HUES6 (cell line): ENCODE results near the gene NDUFA13.

Source experiments
- H3K27ac ChIP-seq: 2 replicates; pipeline ENCODE4 v1.7.0; 2013; ENCODE audit warnings: low read depth, mild to moderate bottlenecking, low read length, inconsistent platforms
- H3K27me3 ChIP-seq: 2 replicates; pipeline ENCODE4 v1.6.1; 2013; ENCODE audit warnings: low read length; ENCODE audit not compliant: control insufficient read depth, insufficient read depth
- H3K36me3 ChIP-seq: 2 replicates; pipeline ENCODE4 v1.6.1; 2013; ENCODE audit warnings: low read length; ENCODE audit not compliant: control insufficient read depth, insufficient read depth
- H3K4me1 ChIP-seq: 2 replicates; pipeline ENCODE4 v1.6.1; 2013; ENCODE audit warnings: low read length; ENCODE audit not compliant: control insufficient read depth, insufficient read depth
- H3K4me3 ChIP-seq: 2 replicates; pipeline ENCODE4 v1.5.1; 2013; ENCODE audit warnings: low read depth, low read length
- H3K9ac ChIP-seq: one replicate; pipeline ENCODE4 v1.6.1; 2013; ENCODE audit warnings: mild to moderate bottlenecking, low read length
- H3K9me3 ChIP-seq: 2 replicates; pipeline ENCODE4 v1.6.1; 2013; ENCODE audit warnings: low read depth, low read length; ENCODE audit not compliant: control insufficient read depth, insufficient read depth

NDUFA13 gene

DNA sequence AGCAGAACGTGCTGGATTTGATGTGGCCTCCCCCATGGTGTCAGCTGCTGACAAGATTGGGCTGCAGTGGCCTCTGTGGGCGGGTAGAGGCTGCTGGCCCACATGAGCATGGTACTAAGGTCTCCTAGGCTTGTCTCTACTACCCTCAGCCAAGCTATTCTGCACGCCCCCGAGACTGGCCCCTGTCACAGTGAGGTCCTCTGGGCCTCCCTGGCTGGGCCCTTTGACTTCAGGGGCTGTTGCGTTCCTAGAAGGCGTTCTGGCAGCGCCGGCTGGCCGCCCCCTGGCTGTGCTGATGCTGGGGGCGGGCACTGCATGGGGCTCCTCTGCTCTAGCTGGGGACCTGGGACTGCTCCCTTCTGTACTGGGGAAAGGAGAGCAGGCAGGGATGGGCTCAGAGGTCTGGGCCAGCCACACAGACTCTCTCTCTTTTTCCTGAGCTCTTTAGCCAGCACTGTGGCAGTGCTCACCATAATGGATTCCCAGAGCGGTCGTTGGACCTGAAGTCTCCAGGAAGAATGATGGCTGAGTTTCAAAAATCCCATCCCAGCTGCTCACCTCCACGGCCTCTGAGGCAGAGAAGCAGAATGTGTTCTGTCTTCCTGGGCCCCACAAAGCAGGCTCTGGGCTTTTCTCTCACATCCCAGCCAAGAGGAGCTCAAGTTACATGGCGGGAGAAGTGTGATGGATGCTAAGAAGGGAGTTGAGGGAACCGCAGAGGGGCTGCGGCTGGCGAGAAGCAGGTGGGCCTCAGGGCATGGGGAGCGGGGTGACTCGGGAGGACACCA lies 33.0 kb upstream of the NDUFA13 start:
- no peak overlapping the region for H3K9ac ChIP-seq
- no peaks in the 10 kb centered on the region for H3K27me3 ChIP-seq
- H3K36me3 ChIP-seq: peaks cover 21% of the 10 kb centered on the region
- no peaks in the 10 kb centered on the region for H3K9me3 ChIP-seq
- no peak overlapping the region for H3K4me3 ChIP-seq
- H3K4me1 ChIP-seq: peaks cover 38% of the 10 kb centered on the region
- H3K27ac ChIP-seq: no peak overlapping the region

DNA sequence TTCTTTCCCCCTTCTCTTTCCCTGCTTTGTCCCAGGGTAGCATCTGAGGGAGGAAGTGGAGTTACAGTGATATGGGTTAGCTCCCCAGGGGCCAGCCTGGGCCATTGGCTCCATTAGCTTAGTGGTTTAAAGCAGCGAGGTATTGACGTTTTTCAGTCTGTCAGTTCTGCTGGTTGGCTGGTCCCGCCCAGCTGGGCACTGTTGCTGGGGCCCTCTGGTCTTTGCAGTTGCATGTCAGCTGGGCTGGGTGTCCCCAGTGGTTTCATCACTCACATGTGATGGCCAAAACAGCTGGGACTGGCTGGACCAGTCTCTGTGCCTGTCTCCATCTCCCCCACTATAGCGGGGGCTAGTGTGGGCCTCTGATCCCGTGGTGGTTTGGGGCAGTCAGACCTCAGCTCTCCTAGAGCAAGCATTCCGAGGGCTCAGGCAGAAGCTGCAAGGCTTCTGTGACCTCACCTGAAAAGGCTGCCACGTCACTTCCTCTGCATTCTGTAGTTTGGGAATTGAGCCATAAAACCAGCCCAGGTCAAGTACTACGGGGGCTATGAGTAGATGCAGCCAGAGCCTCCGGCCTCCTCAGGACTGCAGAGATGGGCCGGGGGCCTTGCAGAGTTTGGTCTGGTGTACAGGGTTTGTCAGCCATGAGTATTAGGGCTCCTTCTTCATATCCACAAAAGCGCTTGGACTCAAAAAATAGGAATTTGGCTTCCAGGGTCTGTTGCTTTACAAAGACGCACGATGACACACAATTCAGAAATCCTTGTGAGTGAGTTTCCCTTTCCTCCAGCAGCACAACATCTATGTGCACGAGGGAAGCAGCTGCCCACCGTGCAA lies 30.6 kb upstream of the NDUFA13 start:
- H3K9ac ChIP-seq: peak overlapping the region; percentile 13
- H3K4me1 ChIP-seq: peaks cover 58% of the 10 kb centered on the region
- H3K4me3 ChIP-seq: no peak overlapping the region
- H3K9me3 ChIP-seq: no peaks in the 10 kb centered on the region
- no peaks in the 10 kb centered on the region for H3K27me3 ChIP-seq
- peaks cover 20% of the 10 kb centered on the region for H3K36me3 ChIP-seq
- H3K27ac ChIP-seq: peak overlapping the region; percentile 50; the same call in 1 of the 2 replicates

DNA sequence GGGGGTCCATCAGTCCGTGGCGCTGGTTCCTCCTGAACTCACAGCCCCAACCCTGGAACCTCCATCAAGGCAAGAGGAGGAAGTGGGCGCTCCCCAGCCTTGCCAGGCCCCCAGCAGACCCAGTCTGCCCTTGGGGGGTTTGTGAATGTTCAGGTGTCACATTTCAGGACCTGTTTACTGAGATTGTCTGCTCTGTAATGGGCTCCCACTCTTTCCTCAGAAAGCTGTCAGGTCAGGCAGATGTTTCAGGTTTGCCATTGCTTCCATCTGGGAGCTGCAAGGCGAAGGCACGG lies 30.1 kb upstream of the NDUFA13 start:
- H3K4me3 ChIP-seq: no peak overlapping the region
- peak overlapping the region; percentile 13 for H3K9ac ChIP-seq
- H3K9me3 ChIP-seq: no peaks in the 10 kb centered on the region
- H3K36me3 ChIP-seq: peaks cover 18% of the 10 kb centered on the region
- peak overlapping the region; percentile 50; the same call in 1 of the 2 replicates for H3K27ac ChIP-seq
- H3K4me1 ChIP-seq: peaks cover 58% of the 10 kb centered on the region
- H3K27me3 ChIP-seq: no peaks in the 10 kb centered on the region

DNA sequence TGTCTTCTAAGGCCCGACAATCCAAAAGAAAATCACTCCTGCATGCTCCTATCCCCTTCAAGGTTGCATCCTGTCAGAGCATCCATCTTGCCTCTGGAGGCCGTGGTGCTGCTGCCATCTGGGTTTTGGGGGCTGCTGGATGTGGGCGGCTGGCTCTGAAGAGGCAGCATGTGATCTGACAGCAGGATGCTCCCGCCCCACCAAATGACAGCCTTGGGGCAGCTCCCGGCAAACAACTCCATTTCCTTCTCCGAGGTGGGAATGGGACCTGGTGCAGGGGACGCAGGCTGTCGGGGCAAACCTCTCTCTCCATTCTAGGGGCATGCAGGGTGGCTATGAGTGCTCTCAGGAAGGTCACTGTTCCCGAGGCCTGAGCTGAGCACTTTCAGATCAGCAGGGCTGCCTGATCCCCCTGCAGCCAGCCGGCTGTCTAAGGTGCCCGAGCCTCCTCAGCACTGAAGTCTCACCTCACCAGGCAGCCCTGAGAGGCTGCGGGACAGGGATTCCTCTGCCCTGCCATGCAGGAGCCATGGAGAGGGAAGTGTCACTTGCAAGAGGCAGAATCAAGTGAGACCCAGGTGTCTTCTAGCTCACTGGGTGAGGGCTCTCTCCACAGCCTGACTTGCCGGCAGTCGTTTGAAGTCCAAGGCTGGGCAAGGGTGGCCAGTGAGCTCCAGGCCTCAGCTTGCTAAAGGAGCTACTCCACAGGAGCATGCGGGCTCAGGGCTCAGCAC lies 29.5 kb upstream of the NDUFA13 start:
- H3K36me3 ChIP-seq: peaks cover 20% of the 10 kb centered on the region
- no peak overlapping the region for H3K4me3 ChIP-seq
- H3K4me1 ChIP-seq: peaks cover 58% of the 10 kb centered on the region
- H3K27me3 ChIP-seq: no peaks in the 10 kb centered on the region
- H3K9ac ChIP-seq: peak overlapping the region; percentile 5
- H3K27ac ChIP-seq: no peak overlapping the region
- H3K9me3 ChIP-seq: no peaks in the 10 kb centered on the region

DNA sequence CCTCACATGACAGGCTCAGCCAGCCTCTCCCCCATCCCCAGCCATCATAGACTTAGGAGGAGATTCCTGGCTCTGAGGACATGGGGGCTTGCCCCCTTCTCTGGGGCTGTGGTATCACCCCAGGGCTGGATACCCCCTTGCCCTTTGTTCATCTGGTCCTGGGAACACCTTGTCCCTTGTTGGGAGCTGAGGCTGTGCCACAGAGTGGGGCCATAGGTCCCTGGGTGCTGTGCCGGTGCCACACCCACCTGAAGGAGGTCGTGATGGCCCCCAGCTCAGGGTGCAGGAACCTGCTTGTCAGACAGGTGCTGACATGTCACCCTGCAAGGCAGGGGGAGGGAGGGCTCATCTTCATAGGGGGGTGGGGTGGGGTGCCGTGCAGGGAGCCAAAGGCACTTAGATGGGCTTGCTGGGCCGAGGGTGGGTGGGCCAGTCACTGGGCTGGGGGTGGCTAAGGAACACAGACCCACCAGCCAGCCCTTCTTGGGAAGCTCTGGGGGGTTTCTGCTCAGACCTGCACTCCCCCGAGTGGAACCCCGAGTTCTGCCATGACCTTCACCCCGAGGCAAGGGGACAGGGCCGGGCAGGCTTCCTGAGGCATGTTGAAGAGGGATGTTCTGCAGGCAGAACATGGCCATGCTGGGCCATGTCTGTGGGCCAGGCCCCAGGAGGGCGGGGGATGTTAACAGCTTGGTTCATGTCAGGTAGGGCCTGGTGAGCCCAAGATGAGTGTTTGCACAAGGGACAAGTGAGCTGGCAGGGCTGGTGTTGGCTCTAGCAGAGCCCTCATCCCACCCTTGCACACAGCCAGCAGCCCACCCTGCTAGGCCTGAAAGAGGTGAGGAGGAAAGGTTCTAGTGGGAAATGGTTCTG lies 28.7 kb upstream of the NDUFA13 start:
- Histone ChIP-seq H3K27ac (peak overlapping the region; percentile 18; the same call in 1 of the 2 replicates), H3K4me1 (peaks cover 57% of the 10 kb centered on the region), H3K36me3 (peaks cover 26% of the 10 kb centered on the region), H3K9ac (peak overlapping the region; percentile 8), H3K9me3 (no peaks in the 10 kb centered on the region), H3K4me3 (no peak overlapping the region), H3K27me3 (no peaks in the 10 kb centered on the region)

DNA sequence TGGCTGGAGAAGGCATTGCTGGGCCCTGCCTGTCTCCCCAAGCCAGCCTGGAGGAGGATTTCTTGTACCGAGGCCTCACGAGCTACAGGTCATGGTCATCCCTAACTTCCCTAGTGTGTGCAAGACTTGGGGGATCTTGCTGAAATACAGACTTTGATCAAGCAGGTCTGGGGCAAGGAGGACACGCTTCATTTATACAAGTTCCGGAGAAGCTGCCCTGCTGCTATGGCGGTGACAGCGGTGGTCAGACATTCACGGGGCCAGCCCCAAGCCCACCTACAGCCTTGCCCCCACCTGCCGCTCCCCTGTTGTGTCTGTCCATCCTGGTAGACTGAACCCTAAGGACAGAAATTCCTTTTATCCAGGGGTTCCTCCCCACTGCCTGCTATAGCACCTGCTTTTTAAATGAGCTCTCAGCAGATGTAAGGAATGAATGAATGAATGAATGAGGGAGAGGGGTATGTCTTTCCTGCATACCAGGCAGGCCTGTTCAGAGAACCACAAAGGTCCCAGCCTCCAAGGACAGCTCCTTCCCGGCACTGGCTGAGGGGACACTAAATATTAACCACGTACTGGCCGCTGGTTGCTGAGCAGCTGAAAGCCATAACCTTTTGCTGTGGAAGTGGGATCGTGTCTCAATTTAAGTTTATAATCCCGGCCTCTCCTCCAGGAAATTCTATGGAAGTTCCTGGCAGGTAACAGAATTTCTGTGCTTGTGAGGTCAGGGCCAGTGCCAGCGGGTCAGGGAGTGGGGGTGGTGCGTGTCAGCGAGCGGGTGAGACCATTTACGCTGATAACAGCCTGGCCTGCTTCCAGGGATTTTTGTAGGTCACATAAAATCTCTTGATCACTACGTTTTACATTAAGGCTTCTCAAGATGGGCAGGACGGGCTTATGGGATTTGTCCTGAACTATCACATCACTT lies 27.8 kb upstream of the NDUFA13 start:
- H3K4me3 ChIP-seq: peak overlapping the region; percentile 4; the same call in 1 of the 2 replicates
- H3K4me1 ChIP-seq: peaks cover 52% of the 10 kb centered on the region
- H3K36me3 ChIP-seq: peaks cover 25% of the 10 kb centered on the region
- H3K9me3 ChIP-seq: no peaks in the 10 kb centered on the region
- H3K27me3 ChIP-seq: no peaks in the 10 kb centered on the region
- peak overlapping the region; percentile 8 for H3K9ac ChIP-seq
- peak overlapping the region; percentile 75 for H3K27ac ChIP-seq

DNA sequence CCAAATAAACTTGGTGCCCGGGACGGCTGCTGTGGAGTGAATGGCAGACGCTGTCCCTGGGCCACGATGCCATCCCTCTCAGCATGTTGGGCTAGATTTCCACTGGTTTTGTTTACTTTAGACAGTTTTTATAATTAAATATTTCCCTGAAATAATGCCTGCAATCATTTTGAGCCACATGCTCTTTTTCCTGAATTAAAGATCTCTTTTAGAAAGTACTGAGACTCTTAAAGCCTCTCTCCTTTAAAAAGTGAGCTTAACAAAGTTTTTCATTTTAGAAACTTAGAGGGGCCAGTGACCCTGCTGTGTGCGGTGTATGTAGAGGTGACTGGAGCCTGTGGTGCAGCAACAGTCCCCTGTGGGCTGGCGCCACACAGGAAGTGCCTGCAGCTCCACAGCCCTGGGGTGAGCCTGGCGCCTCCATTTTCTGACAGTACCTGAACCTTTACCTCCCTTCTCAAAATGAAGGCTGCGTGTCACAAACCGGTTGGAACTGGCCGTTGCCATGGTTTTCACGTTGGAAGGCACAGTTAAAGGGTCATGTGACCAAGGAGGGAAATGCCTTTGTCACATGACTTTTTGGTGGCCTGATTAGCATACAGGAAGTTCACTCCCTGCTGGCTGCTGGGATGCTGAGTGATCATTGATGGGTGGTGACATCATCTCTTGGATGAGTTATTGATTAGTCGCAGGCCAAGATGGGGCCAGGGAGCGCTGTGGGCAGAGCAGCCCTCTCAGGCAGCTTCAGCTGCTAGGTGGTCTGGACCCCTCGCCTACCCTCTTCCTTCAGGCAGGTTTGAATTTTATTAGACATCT lies 26.9 kb upstream of the NDUFA13 start:
- Histone ChIP-seq H3K27me3 (no peaks in the 10 kb centered on the region), H3K27ac (peak overlapping the region; percentile 81), H3K4me3 (peak overlapping the region; percentile 4; the same call in 1 of the 2 replicates), H3K9ac (peak overlapping the region; percentile 67), H3K9me3 (no peaks in the 10 kb centered on the region), H3K4me1 (peaks cover 52% of the 10 kb centered on the region), H3K36me3 (peaks cover 31% of the 10 kb centered on the region)

DNA sequence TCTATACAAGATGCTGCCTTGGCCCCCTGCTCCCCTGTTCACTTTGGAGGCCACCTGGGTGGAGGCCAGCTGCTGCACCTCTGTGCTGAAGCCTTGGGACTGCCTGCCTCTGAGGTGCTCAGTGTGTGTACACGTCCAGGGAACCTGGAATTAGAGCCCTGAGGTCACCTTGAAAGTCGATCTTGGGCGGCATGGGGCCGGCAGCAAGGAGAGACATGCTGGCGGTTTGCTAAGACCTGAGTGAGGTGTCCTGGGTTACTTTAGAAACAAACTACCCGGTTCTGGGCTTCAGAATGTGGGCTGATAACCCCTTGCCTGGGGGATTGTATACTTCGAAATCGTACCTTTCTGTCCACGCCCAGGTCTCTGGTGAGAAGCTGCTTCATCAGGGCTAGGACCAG lies 26.2 kb upstream of the NDUFA13 start:
- Histone ChIP-seq H3K4me3 (peak overlapping the region; percentile 1; the same call in 1 of the 2 replicates), H3K4me1 (peaks cover 50% of the 10 kb centered on the region), H3K36me3 (peaks cover 38% of the 10 kb centered on the region), H3K9me3 (no peaks in the 10 kb centered on the region), H3K27me3 (no peaks in the 10 kb centered on the region), H3K27ac (peak overlapping the region; percentile 81), H3K9ac (peak overlapping the region; percentile 67)
